HFFc6 (cell line): ENCODE measurements around the gene RFC5. TPM values are rescaled to one million over a fixed set of nuclear protein-coding genes. Genes with fewer than 3 reads are reported as not detected.
A peak's percentile ranks its signal among the peaks of the same experiment; 100 is the strongest.

Experiments used
- DNase-seq: peaks from one replicate; pipeline ENCODE4 v3.0.0-alpha.2; 2018
- H3K27ac Mint-ChIP-seq: 2 replicates; pipeline ENCODE4 v1.8.0; 2020; ENCODE audit warnings: mild to moderate bottlenecking, mixed read lengths
- H3K27me3 Mint-ChIP-seq: 2 replicates; pipeline ENCODE4 v1.8.0; 2021; ENCODE audit warnings: mild to moderate bottlenecking, moderate library complexity, mixed read lengths; ENCODE audit not compliant: insufficient read depth
- H3K36me3 Mint-ChIP-seq: 2 replicates; pipeline ENCODE4 v1.8.0; 2021; ENCODE audit warnings: low read depth, mixed read lengths
- H3K4me1 Mint-ChIP-seq: 2 replicates; pipeline ENCODE4 v1.8.0; 2020; ENCODE audit warnings: low read depth, mixed read lengths
- H3K4me3 Mint-ChIP-seq: 2 replicates; pipeline ENCODE4 v1.8.0; 2020; ENCODE audit warnings: mild to moderate bottlenecking, moderate library complexity, mixed read lengths
- H3K9me3 Mint-ChIP-seq: 2 replicates; pipeline ENCODE4 v1.8.0; 2020; ENCODE audit warnings: mild to moderate bottlenecking, mixed read lengths
- total RNA-seq, 6 experiments: library from RNA; stranded (reverse); fragmentation: NEBNext Ultra II Directional; extraction: Animal tissue kit (Norgen Biotek cat#: 25700); gene quantifications; 2 replicates in 1 of 6; 3 replicates in 5 of 6; pipeline ENCODE4 v1.2.3, GENCODE V29; 2021
- TF ChIP-seq, protein P1 (sequence below): fragments of 200-600 bp; sonication (generic); IDR thresholded peaks from 2 replicates; pipeline ENCODE4 v1.5.0; 2021; ENCODE audit warnings: antibody characterized with exemption, mild to moderate bottlenecking

The RFC5 gene
- total RNA-seq, 6 experiments from 2014 or later = 9.3 to 19.6 (median 16.6) TPM

DNA sequence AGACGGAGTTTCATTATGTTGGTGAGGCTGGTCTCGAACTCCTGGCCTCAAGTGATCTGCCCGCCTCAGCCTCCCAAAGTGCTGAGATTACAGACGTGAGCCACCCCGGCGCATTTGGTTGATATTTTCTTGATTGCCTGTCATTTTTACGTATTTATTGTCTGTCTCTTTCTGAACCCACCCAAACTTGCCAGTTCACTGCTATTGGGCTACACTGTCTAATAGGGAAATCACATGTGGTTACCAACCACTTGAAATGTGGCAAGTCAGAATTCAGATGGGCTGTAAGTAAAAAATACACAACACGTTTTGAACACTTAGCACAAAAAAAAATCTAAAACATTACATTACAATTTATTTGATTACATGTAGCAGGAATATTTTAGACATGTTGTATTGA, 42.4 kb downstream of the RFC5 start:
- DNase-seq = no peak
- peaks cover 59% of the 10 kb centered on the region for H3K4me1 Mint-ChIP-seq
- peaks cover 8% of the 10 kb centered on the region for H3K27me3 Mint-ChIP-seq
- H3K4me3 Mint-ChIP-seq = peak overlapping the region; percentile 99
- H3K27ac Mint-ChIP-seq = peak overlapping the region; percentile 100
- H3K9me3 Mint-ChIP-seq = no peaks in the 10 kb centered on the region
- H3K36me3 Mint-ChIP-seq = peaks cover 25% of the 10 kb centered on the region
- TF ChIP-seq, protein P1, sequence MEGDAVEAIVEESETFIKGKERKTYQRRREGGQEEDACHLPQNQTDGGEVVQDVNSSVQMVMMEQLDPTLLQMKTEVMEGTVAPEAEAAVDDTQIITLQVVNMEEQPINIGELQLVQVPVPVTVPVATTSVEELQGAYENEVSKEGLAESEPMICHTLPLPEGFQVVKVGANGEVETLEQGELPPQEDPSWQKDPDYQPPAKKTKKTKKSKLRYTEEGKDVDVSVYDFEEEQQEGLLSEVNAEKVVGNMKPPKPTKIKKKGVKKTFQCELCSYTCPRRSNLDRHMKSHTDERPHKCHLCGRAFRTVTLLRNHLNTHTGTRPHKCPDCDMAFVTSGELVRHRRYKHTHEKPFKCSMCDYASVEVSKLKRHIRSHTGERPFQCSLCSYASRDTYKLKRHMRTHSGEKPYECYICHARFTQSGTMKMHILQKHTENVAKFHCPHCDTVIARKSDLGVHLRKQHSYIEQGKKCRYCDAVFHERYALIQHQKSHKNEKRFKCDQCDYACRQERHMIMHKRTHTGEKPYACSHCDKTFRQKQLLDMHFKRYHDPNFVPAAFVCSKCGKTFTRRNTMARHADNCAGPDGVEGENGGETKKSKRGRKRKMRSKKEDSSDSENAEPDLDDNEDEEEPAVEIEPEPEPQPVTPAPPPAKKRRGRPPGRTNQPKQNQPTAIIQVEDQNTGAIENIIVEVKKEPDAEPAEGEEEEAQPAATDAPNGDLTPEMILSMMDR = no peak

DNA sequence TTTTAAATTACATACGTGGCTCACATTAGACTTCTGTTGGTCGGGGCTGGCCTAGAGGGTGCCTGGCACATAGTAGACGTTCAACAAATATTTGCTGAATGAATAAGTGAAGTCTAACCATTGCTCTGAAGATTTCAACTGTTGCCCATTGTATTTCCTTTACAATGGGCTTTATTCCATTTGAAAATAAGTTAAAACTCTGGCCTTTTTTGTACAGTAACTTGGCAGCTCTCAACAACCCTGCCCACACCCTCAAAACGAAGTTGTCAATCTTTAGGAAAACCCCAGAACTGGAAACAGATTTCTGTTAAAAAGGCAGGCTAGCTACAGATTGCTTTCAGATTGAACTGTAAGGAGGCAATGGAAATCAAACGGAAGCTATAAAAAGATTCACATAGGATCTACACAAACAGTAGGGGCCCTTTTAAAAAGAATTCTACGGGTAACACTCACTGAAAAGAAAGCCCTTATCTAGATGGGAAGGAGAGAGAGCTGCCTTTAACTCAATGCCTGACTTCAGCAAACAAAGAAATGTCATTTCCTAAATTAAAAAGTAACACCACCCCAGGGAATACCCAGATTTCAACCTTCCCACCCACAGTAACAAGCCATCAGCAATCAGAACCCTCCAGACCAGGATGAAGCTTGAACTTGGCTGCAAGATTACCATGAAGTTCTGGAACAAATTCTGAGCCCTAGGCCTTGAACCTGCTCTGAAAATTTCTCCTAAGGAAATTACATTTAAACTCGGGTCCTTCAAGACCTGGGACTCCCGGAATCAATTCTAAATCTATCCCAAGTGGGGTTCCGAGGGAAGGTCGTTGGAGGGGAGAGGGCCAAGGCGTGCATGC, 43.1 kb downstream of the RFC5 start:
- Mint-ChIP-seq H3K36me3 (peaks cover 24% of the 10 kb centered on the region), H3K27me3 (peaks cover 8% of the 10 kb centered on the region), H3K27ac (peak overlapping the region; percentile 100), H3K4me1 (peaks cover 64% of the 10 kb centered on the region), H3K4me3 (peak overlapping the region; percentile 99), H3K9me3 (no peaks in the 10 kb centered on the region)
- TF ChIP-seq, protein P1 = no peak
- peak; percentile 49 for DNase-seq

DNA sequence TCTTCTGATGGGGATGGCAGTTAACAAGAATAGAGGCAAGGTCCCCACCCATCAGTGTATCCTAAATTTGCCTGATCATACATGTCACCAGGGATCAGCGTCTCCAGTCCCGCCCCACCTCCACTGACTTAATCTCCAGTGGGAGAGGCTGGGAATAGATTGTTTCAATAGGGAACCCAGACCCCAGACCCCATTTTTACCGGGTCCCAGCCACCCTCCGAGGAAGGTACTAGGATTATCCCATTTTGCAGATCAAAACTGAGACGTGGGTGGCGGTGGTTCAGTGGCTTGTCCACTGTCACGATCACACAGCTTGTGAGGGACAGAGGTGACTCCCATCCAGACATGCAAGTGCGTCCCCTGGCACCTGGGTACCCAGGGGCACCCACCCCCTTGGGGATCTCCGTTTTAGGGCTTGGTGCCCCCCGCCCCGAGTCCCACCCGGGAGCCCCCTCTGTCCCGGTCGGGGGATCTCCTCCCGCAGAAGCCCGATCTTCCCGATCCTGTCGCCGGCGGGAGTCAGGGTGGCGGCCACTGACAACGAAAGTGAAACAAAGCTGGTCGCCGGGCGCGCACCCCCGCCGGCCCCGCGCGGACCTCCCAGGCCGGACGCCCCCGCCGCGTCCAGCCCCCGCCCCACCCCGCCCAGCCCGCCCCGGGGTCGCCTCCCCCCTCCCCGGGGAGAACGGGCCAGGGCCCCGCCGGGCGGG, 44.0 kb downstream of the RFC5 start:
- Mint-ChIP-seq H3K4me3 (peak overlapping the region; percentile 99), H3K36me3 (peaks cover 19% of the 10 kb centered on the region), H3K4me1 (peaks cover 61% of the 10 kb centered on the region), H3K27ac (peak overlapping the region; percentile 100), H3K9me3 (no peaks in the 10 kb centered on the region), H3K27me3 (peaks cover 8% of the 10 kb centered on the region)
- TF ChIP-seq, protein P1 = no peak
- no peak for DNase-seq

DNA sequence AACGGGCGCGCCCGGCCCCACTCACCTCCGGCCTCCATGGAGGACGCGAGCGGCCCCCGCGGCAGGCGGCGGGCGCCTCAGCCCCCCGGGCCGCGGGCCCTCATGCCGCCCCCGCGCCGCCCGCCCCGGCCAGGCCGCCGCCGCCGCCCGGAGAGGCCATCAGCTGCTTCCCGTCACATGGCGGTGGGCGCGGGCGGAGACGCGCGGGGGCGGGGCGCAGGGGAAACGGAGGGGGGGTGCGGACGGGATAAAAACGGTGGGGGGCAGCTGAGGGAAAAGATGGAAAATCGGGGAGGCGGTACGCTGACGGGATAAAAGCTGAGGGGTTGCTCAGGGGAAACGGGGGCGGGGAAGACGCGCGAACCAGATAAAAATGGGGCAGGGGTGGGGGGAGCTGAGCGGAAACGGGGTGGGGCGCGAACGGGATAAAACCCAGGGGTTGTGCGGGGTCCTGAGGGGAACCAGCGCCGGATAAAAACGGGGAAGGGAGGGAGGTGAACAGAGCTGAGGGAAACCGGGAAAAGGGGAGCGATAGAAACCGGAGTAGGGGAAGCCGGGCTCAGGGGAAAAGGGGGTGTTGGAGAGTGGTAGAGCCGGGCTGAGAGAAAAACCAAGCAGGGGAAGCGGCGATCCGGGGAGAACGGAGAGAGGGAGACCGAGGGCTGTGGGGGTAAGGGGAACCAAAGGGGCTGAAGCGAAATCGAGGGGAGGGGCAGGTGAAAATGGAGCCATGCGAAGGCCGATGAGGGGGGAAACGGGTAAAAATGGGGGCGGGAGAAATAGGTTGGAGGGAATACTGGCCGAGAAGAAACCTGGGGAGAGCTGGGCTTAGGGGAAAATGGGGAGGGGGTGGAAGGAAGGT, 44.7 kb downstream of the RFC5 start, which contains the start of gene WSB2:
TSS of gene WSB2 (minus strand) at position 169 of the 862 bp plus-strand sequence. CDS start at position 38, 131 bp downstream.
- Mint-ChIP-seq H3K9me3 (no peaks in the 10 kb centered on the region), H3K4me1 (peaks cover 54% of the 10 kb centered on the region), H3K27me3 (peaks cover 10% of the 10 kb centered on the region), H3K4me3 (peak within 1 kb of the TSS; percentile 99), H3K27ac (peak within 1 kb of the TSS; percentile 100), H3K36me3 (peaks cover 16% of the 10 kb centered on the region)
- TF ChIP-seq, protein P1 = no peak
- no peak for DNase-seq
